ENCODE results near the gene CSTF3.
A peak's percentile ranks its signal among the peaks of the same experiment; 100 is the strongest.
"Not testable (repeated sequence)": the region's sequence is repeated elsewhere in the genome, so short reads cannot be mapped to it uniquely, and the experiment has no call there.

CSTF3 gene

GRCh38 chr11:33052231-33052630, 109.0 kb downstream of the CSTF3 start:
- TF ChIP-seq CTCF (IDR thresholded peaks at IDR 0.05; ENCODE audit: low read depth, low read length) = no peak
- no peak overlapping the region for H3K4me3 ChIP-seq (ENCODE audit: low read depth, low read length)

GRCh38 chr11:33049565-33050408, 111.5 kb downstream of the CSTF3 start:
- not testable (repeated sequence) for H3K4me3 ChIP-seq (ENCODE audit: low read depth, low read length)

- H3K4me3 ChIP-seq (ENCODE audit: low read depth, low read length) = not testable (repeated sequence)
Measured at GRCh38 chr11:33048701-33049100, 112.6 kb downstream of the CSTF3 start.

- H3K4me3 ChIP-seq (ENCODE audit: low read depth, low read length) = no peak overlapping the region
- TF ChIP-seq CTCF (IDR thresholded peaks at IDR 0.05; ENCODE audit: low read depth, low read length) = no peak
Measured at GRCh38 chr11:33045551-33046255, 115.6 kb downstream of the CSTF3 start.

GRCh38 chr11:33044285-33044756, 117.0 kb downstream of the CSTF3 start:
- no peak overlapping the region for H3K4me3 ChIP-seq (ENCODE audit: low read depth, low read length)
- no peak for TF ChIP-seq CTCF (IDR thresholded peaks at IDR 0.05; ENCODE audit: low read depth, low read length)

- H3K4me3 ChIP-seq (ENCODE audit: low read depth, low read length) = no peak overlapping the region
- no peak for TF ChIP-seq CTCF (IDR thresholded peaks at IDR 0.05; ENCODE audit: low read depth, low read length)
Measured at GRCh38 chr11:33043221-33043830, 118.0 kb downstream of the CSTF3 start.

GRCh38 chr11:33040862-33041453, 120.3 kb downstream of the CSTF3 start:
- TF ChIP-seq CTCF (IDR thresholded peaks at IDR 0.05; ENCODE audit: low read depth, low read length) = no peak
- peak overlapping the region; percentile 85 for H3K4me3 ChIP-seq (ENCODE audit: low read depth, low read length)
